Osteoblast (primary cell): ENCODE results near the gene MICALL2. TPM values are rescaled to one million over a fixed set of nuclear protein-coding genes. Genes with fewer than 3 reads are reported as not detected.

ENCODE experiments used
- DNase-seq: peaks from one replicate; pipeline ENCODE4 v3.0.0; 2011; ENCODE audit warnings: low spot score, mixed read lengths; ENCODE audit not compliant: insufficient read length; ENCODE audit errors: missing footprints
- H2AFZ ChIP-seq: 2 replicates; pipeline ENCODE4 v1.6.0; 2011; ENCODE audit warnings: mild to moderate bottlenecking, low read length
- H3K27ac ChIP-seq: 2 replicates; pipeline ENCODE4 v1.5.1; 2011; ENCODE audit warnings: mild to moderate bottlenecking, low read depth, low read length, moderate library complexity
- H3K27me3 ChIP-seq: 2 replicates; pipeline ENCODE4 v1.6.0; 2012; ENCODE audit warnings: mild to moderate bottlenecking, control low read depth, inconsistent platforms, low read length, moderate library complexity; ENCODE audit not compliant: insufficient read depth
- H3K36me3 ChIP-seq: 2 replicates; pipeline ENCODE4 v1.5.1; 2011; ENCODE audit warnings: mild to moderate bottlenecking, low read length, control low read depth, moderate library complexity; ENCODE audit not compliant: insufficient read depth
- H3K4me1 ChIP-seq: 2 replicates; pipeline ENCODE4 v1.5.1; 2011; ENCODE audit warnings: mild to moderate bottlenecking, low read length, control low read depth, moderate library complexity; ENCODE audit not compliant: insufficient read depth
- H3K4me2 ChIP-seq: 2 replicates; pipeline ENCODE4 v1.6.0; 2011; ENCODE audit warnings: mild to moderate bottlenecking, low read length; ENCODE audit not compliant: insufficient read depth
- H3K4me3 ChIP-seq: fragments of 200-600 bp; sonication (generic); 3 replicates; pipeline ENCODE4 v1.5.1; 2012; ENCODE audit warnings: mild to moderate bottlenecking, low read length, inconsistent platforms; ENCODE audit not compliant: insufficient read depth
- H3K79me2 ChIP-seq: 2 replicates; pipeline ENCODE4 v1.6.0; 2012; ENCODE audit warnings: mild to moderate bottlenecking, low read length, control low read depth, inconsistent platforms; ENCODE audit not compliant: insufficient read depth
- H3K9me3 ChIP-seq: 2 replicates; pipeline ENCODE4 v1.5.1; 2011; ENCODE audit warnings: low read depth, low read length, control low read depth
- H4K20me1 ChIP-seq: 2 replicates; pipeline ENCODE4 v1.6.0; 2012; ENCODE audit warnings: mild to moderate bottlenecking, low read length, control low read depth; ENCODE audit not compliant: insufficient read depth
- CTCF ChIP-seq: IDR thresholded peaks from 2 replicates; pipeline ENCODE4 v1.5.1; 2011; ENCODE audit warnings: mild to moderate bottlenecking, low read depth, low read length, moderate library complexity; ENCODE audit errors: extremely low read depth
- total RNA-seq: library from RNA; depleted of rRNA; stranded (reverse); fragments of >200 nt; gene quantifications from 2 replicates; pipeline ENCODE4 v1.2.3, GENCODE V29; 2012

The MICALL2 gene
- total RNA-seq, 1 donor = 30.4 TPM

GRCh38 chr7:1457949-1458682 lies 1.2 kb downstream of the MICALL2 start:
- H3K4me3 ChIP-seq = peak overlapping the region; percentile 83
- peak overlapping the region; percentile 85 for H3K27ac ChIP-seq
- no peaks in the 10 kb centered on the region for H3K36me3 ChIP-seq
- H4K20me1 ChIP-seq = peaks cover 24% of the 10 kb centered on the region
- peaks cover 47% of the 10 kb centered on the region for H3K4me1 ChIP-seq
- H3K9me3 ChIP-seq = no peaks in the 10 kb centered on the region
- H3K4me2 ChIP-seq = peak overlapping the region; percentile 95
- H3K79me2 ChIP-seq = peaks cover 57% of the 10 kb centered on the region
- no peaks in the 10 kb centered on the region for H3K27me3 ChIP-seq
- DNase-seq = peak; percentile 97
- H2AFZ ChIP-seq = no peak overlapping the region
- TF ChIP-seq CTCF = no peak

DNA sequence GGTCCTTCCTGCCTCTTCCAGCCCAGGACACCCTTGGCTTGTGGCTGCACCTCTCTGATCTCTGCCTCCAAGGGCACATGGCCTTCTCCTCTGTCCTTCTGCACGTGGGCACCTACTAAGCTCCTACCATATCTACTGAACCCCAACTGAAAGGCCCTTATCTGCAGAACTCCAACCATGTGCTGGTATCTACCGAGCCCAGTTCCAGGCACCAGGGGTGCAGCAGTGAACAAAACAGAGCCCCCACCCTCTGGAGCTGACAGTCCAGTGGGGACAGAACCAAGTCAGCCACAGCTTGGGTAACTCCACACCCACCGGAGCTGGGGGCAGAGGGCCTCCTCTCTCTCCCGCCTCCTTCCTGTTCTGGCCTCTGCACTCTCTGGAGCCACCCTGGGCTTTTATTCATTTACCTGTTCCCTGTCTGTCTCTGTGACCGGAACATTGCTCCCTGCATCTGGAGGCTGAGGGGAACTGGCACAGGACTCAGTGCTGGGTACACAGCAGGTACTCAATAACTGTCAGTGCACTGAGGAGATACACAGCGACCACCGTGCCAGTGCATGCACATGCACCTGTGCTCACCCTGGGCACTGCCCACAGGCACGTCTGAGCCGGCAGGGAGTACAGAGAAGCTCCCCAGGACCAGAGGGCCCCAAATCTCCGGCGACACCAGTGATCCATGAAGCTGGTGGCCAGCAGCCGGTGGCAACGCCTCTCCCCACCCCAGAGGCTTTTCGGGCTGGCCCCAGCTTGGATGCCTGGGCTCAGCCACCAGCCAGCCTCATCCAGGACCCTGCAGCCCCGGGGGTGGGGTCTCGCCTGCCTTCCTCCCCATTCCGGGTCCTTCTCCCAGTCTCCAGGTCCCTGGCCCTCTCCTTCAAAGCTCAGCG lies 2.0 kb downstream of the MICALL2 start:
- Histone ChIP-seq H3K36me3 (no peaks in the 10 kb centered on the region), H3K9me3 (no peaks in the 10 kb centered on the region), H3K79me2 (peaks cover 65% of the 10 kb centered on the region), H3K4me3 (peak overlapping the region; percentile 83), H4K20me1 (peaks cover 24% of the 10 kb centered on the region), H3K4me2 (peak overlapping the region; percentile 95), H2AFZ (no peak overlapping the region), H3K27ac (peak overlapping the region; percentile 85), H3K27me3 (no peaks in the 10 kb centered on the region), H3K4me1 (peaks cover 43% of the 10 kb centered on the region)
- TF ChIP-seq CTCF = no peak
- no peak for DNase-seq

- Histone ChIP-seq H3K27ac (no peak overlapping the region), H3K4me3 (no peak overlapping the region), H3K79me2 (peaks cover 78% of the 10 kb centered on the region), H2AFZ (no peak overlapping the region), H3K27me3 (no peaks in the 10 kb centered on the region), H4K20me1 (peaks cover 28% of the 10 kb centered on the region), H3K4me2 (no peak overlapping the region), H3K36me3 (peaks cover 3% of the 10 kb centered on the region), H3K4me1 (peaks cover 39% of the 10 kb centered on the region), H3K9me3 (no peaks in the 10 kb centered on the region)
- no peak for DNase-seq
- TF ChIP-seq CTCF = no peak
Measured at GRCh38 chr7:1455955-1456354, 3.3 kb downstream of the MICALL2 start.
